ES-I3 (cell line): ENCODE data around the gene RAP1GAP2.
"Not testable (repeated sequence)": the region's sequence is repeated elsewhere in the genome, so short reads cannot be mapped to it uniquely, and the experiment has no call there.

Source experiments
- H3K36me3 ChIP-seq: 2 replicates; pipeline ENCODE4 v1.6.1; 2013; ENCODE audit warnings: mild to moderate bottlenecking, low read length, control low read depth, moderate library complexity; ENCODE audit not compliant: insufficient read depth
- H3K4me1 ChIP-seq: 2 replicates; pipeline ENCODE4 v1.6.1; 2013; ENCODE audit warnings: mild to moderate bottlenecking, control low read depth, low read length; ENCODE audit not compliant: insufficient read depth
- H3K9ac ChIP-seq: 2 replicates; pipeline ENCODE4 v1.6.1; 2013; ENCODE audit warnings: low read depth, mild to moderate bottlenecking, low read length, moderate library complexity
- H3K9me3 ChIP-seq: 2 replicates; pipeline ENCODE4 v1.6.1; 2013; ENCODE audit warnings: mild to moderate bottlenecking, low read length, moderate library complexity; ENCODE audit not compliant: control insufficient read depth, insufficient read depth

Gene RAP1GAP2

GRCh38 chr17:2883544-2884213 is 87.4 kb downstream of the RAP1GAP2 start:
- Histone ChIP-seq H3K9ac (no peak overlapping the region), H3K4me1 (peaks cover 23% of the 10 kb centered on the region), H3K9me3 (no peaks in the 10 kb centered on the region), H3K36me3 (no peaks in the 10 kb centered on the region)

- peaks cover 27% of the 10 kb centered on the region for H3K4me1 ChIP-seq
- no peak overlapping the region for H3K9ac ChIP-seq
- no peaks in the 10 kb centered on the region for H3K9me3 ChIP-seq
- no peaks in the 10 kb centered on the region for H3K36me3 ChIP-seq
Measured at GRCh38 chr17:2885733-2886132, 89.5 kb downstream of the RAP1GAP2 start.

- no peaks in the 10 kb centered on the region for H3K9me3 ChIP-seq
- no peak overlapping the region for H3K9ac ChIP-seq
- no peaks in the 10 kb centered on the region; the same call in 1 of the 2 replicates for H3K36me3 ChIP-seq
- H3K4me1 ChIP-seq: peaks cover 30% of the 10 kb centered on the region
Measured at GRCh38 chr17:2888326-2888725, 92.1 kb downstream of the RAP1GAP2 start.

- Histone ChIP-seq H3K9ac (no peak overlapping the region), H3K4me1 (peaks cover 24% of the 10 kb centered on the region), H3K36me3 (no peaks in the 10 kb centered on the region; the same call in 1 of the 2 replicates), H3K9me3 (no peaks in the 10 kb centered on the region)
Measured at GRCh38 chr17:2889256-2889655, 93.0 kb downstream of the RAP1GAP2 start.

- not testable (repeated sequence) for H3K9ac ChIP-seq, H3K36me3 ChIP-seq, H3K9me3 ChIP-seq
- H3K4me1 ChIP-seq: peaks cover 19% of the 10 kb centered on the region
Measured at GRCh38 chr17:2890778-2891177, 94.5 kb downstream of the RAP1GAP2 start.

GRCh38 chr17:2892305-2892971 is 96.2 kb downstream of the RAP1GAP2 start:
- no peak overlapping the region for H3K9ac ChIP-seq
- no peaks in the 10 kb centered on the region for H3K9me3 ChIP-seq
- H3K36me3 ChIP-seq: no peaks in the 10 kb centered on the region; the same call in 1 of the 2 replicates
- H3K4me1 ChIP-seq: peaks cover 19% of the 10 kb centered on the region

- H3K4me1 ChIP-seq: peaks cover 19% of the 10 kb centered on the region
- H3K9me3 ChIP-seq: no peaks in the 10 kb centered on the region
- H3K9ac ChIP-seq: no peak overlapping the region
- H3K36me3 ChIP-seq: no peaks in the 10 kb centered on the region; the same call in 1 of the 2 replicates
Measured at GRCh38 chr17:2893422-2893914, 97.2 kb downstream of the RAP1GAP2 start.

- Histone ChIP-seq H3K9ac (no peak overlapping the region), H3K36me3 (no peaks in the 10 kb centered on the region; the same call in 1 of the 2 replicates), H3K4me1 (peaks cover 15% of the 10 kb centered on the region), H3K9me3 (no peaks in the 10 kb centered on the region)
Measured at GRCh38 chr17:2894782-2895181, 98.5 kb downstream of the RAP1GAP2 start.

- Histone ChIP-seq H3K4me1 (peaks cover 3% of the 10 kb centered on the region; the same call in 1 of the 2 replicates), H3K9me3 (no peaks in the 10 kb centered on the region), H3K9ac (no peak overlapping the region), H3K36me3 (no peaks in the 10 kb centered on the region; the same call in 1 of the 2 replicates)
Measured at GRCh38 chr17:2897605-2898004, 101.4 kb downstream of the RAP1GAP2 start.

- no peak overlapping the region for H3K9ac ChIP-seq
- H3K9me3 ChIP-seq: no peaks in the 10 kb centered on the region
- no peaks in the 10 kb centered on the region; the same call in 1 of the 2 replicates for H3K36me3 ChIP-seq
- peaks cover 3% of the 10 kb centered on the region; the same call in 1 of the 2 replicates for H3K4me1 ChIP-seq
Measured at GRCh38 chr17:2898255-2898926, 102.2 kb downstream of the RAP1GAP2 start.

GRCh38 chr17:2899906-2900305 is 103.7 kb downstream of the RAP1GAP2 start:
- Histone ChIP-seq H3K4me1 (peaks cover 4% of the 10 kb centered on the region), H3K36me3 (no peaks in the 10 kb centered on the region), H3K9me3 (no peaks in the 10 kb centered on the region), H3K9ac (no peak overlapping the region)

GRCh38 chr17:2900842-2901241 is 104.6 kb downstream of the RAP1GAP2 start:
- H3K4me1 ChIP-seq: peaks cover 4% of the 10 kb centered on the region
- no peaks in the 10 kb centered on the region for H3K36me3 ChIP-seq
- H3K9me3 ChIP-seq: no peaks in the 10 kb centered on the region
- no peak overlapping the region for H3K9ac ChIP-seq

- Histone ChIP-seq H3K9me3 (peaks cover 3% of the 10 kb centered on the region; the same call in 1 of the 2 replicates), H3K36me3 (no peaks in the 10 kb centered on the region), H3K9ac (no peak overlapping the region), H3K4me1 (peaks cover 4% of the 10 kb centered on the region)
Measured at GRCh38 chr17:2901582-2901981, 105.3 kb downstream of the RAP1GAP2 start.

- Histone ChIP-seq H3K9ac (no peak overlapping the region), H3K9me3 (peaks cover 3% of the 10 kb centered on the region; the same call in 1 of the 2 replicates), H3K36me3 (no peaks in the 10 kb centered on the region), H3K4me1 (peaks cover 4% of the 10 kb centered on the region)
Measured at GRCh38 chr17:2902546-2902945, 106.3 kb downstream of the RAP1GAP2 start.
